ENCODE measurements around the gene TECTA.

DNA sequence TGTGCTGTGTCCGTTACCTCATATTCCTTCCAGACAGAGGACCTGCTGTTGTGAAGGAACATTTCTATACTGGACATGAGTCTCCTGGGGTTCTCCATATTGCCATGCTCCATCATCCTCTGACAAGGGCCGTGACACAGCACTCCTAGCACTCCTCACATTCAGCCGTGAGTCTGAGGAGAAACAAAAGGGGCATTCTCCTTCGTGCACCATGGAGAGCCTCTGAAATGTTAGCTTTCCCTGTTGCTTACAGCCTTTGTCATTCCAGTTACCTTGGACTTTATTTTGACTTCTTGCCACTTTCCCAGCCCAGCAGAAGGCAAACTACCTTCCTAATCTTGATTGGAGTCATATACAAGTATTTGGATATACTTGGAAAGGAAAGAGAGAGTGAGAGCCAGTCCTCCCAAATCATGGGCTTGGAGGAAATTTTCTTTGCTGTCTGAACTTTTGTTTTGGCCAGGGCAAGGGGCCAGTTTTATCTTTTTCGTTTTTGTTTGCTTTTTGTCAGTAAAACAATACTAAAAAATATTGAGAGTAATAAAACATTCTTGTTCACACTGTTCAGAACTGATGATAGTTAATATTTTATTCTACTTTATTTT lies 29.1 kb upstream of the TECTA start:
- TF ChIP-seq POLR2AphosphoS5 (IDR thresholded peaks at IDR 0.05; ENCODE audit: borderline replicate concordance, low read depth, low read length), result no peak
- TF ChIP-seq EZH2 (IDR thresholded peaks at IDR 0.05), result no peak

Measured in SK-N-MC (cell line).